Activated CD4-positive, CD25-positive, alpha-beta regulatory T cell (primary cell): ENCODE data around the gene HDAC9.

Experiments used
- DNase-seq, 4 experiments: peaks; one replicate each; lab custom pipeline; 2025; lab: John Stamatoyannopoulos, UW

HDAC9 gene

GRCh38 chr7:18593602-18594279 lies 98.2 kb downstream of the HDAC9 start:
- no peak for DNase-seq

GRCh38 chr7:18597754-18598153 lies 102.2 kb downstream of the HDAC9 start:
- no peak for DNase-seq

GRCh38 chr7:18607025-18607424 lies 111.5 kb downstream of the HDAC9 start:
- DNase-seq, result no peak

GRCh38 chr7:18610331-18610948 lies 114.9 kb downstream of the HDAC9 start:
- DNase-seq, result no peak

GRCh38 chr7:18614841-18615240 lies 119.3 kb downstream of the HDAC9 start:
- DNase-seq, result no peak

GRCh38 chr7:18619311-18619710 lies 123.8 kb downstream of the HDAC9 start:
- DNase-seq, result no peak

- no peak for DNase-seq
Measured at GRCh38 chr7:18623389-18623788, 127.8 kb downstream of the HDAC9 start.

GRCh38 chr7:18624459-18624858 lies 128.9 kb downstream of the HDAC9 start:
- DNase-seq, result no peak

GRCh38 chr7:18626086-18626485 lies 130.5 kb downstream of the HDAC9 start:
- no peak for DNase-seq

GRCh38 chr7:18626717-18627116 lies 131.2 kb downstream of the HDAC9 start:
- DNase-seq, result no peak

- DNase-seq, result no peak
Measured at GRCh38 chr7:18637516-18637915, 142.0 kb downstream of the HDAC9 start.

GRCh38 chr7:18638594-18639452 lies 143.3 kb downstream of the HDAC9 start:
- no peak for DNase-seq

GRCh38 chr7:18639711-18640110 lies 144.2 kb downstream of the HDAC9 start:
- DNase-seq, result no peak

- no peak for DNase-seq
Measured at GRCh38 chr7:18644981-18645380, 149.4 kb downstream of the HDAC9 start.

GRCh38 chr7:18647582-18647981 lies 152.0 kb downstream of the HDAC9 start:
- DNase-seq, result no peak

GRCh38 chr7:18648849-18649758 lies 153.6 kb downstream of the HDAC9 start:
- DNase-seq, result no peak

GRCh38 chr7:18653381-18654155 lies 158.0 kb downstream of the HDAC9 start:
- no peak for DNase-seq

- no peak for DNase-seq
Measured at GRCh38 chr7:18654709-18655108, 159.2 kb downstream of the HDAC9 start.

- DNase-seq, result no peak
Measured at GRCh38 chr7:18655506-18655905, 160.0 kb downstream of the HDAC9 start.

- no peak for DNase-seq
Measured at GRCh38 chr7:18655912-18656311, 160.4 kb downstream of the HDAC9 start.

- DNase-seq, result no peak
Measured at GRCh38 chr7:18656362-18656761, 160.8 kb downstream of the HDAC9 start.
